ENCODE results near the gene GIMD1. TPM values are rescaled to one million over a fixed set of nuclear protein-coding genes. Genes with fewer than 3 reads are reported as not detected.

The GIMD1 gene
- total RNA-seq, 4 donors from 2014 or later, result not detected

- DNase-seq (ENCODE audit: extremely low spot score), result no peak
- no peaks in the 10 kb centered on the region for H3K27me3 ChIP-seq
- intact Hi-C loops (cut with DNase I), result no loop called here
- peaks cover 0 to 3% (median 0%) of the 10 kb centered on the region in 4 donors for H3K9me3 ChIP-seq
- no peak overlapping the region for H3K4me3 ChIP-seq
- 94% methylated on average over 2 of the region's 2 CpGs for WGBS
- H3K4me1 ChIP-seq, result no peaks in the 10 kb centered on the region
- H3K36me3 ChIP-seq, result peaks cover 20 to 39% (median 28%) of the 10 kb centered on the region in 4 donors
- no peak overlapping the region for H3K27ac ChIP-seq (replicated peaks in 1 of 4)
- TF ChIP-seq POLR2AphosphoS5 (IDR thresholded peaks at IDR 0.05) (no peak), CTCF (IDR thresholded peaks at IDR 0.05) (no peak), EP300 (IDR thresholded peaks at IDR 0.05) (no peak)
These were observed 24.5 kb downstream of the GIMD1 start for GRCh38 chr4:106343865-106344646.

DNA sequence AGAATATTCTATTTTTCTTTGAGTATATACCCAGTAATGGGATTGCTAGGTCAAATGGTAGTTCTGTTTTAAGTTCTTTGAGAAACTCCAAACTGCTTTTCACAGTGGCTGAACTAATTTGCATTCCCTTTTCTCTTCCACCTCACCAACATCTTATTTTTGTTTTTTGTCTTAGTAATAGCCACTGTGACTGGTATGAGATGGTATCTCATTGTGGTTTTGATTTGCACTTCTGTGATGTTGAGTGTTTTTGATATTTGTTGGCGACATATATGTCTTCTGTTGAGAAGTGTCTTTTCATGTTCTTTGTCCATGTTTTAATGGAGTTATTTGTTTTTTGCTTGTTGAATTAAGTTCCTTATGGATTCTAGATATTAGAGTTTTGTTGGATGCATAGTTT, 27.8 kb downstream of the GIMD1 start:
- Histone ChIP-seq H3K9me3 (peaks cover 0 to 3% (median 0%) of the 10 kb centered on the region in 4 donors), H3K36me3 (peaks cover 33 to 48% (median 44%) of the 10 kb centered on the region in 4 donors), H3K27me3 (no peaks in the 10 kb centered on the region), H3K4me3 (no peak overlapping the region), H3K27ac (replicated peaks in 1 of 4) (no peak overlapping the region), H3K4me1 (no peaks in the 10 kb centered on the region)
- intact Hi-C loops (cut with DNase I), result no loop called here
- TF ChIP-seq CTCF (IDR thresholded peaks at IDR 0.05) (no peak), POLR2AphosphoS5 (IDR thresholded peaks at IDR 0.05) (no peak), POLR2A (IDR thresholded peaks at IDR 0.05; ENCODE audit: low read depth) (no peak), EP300 (IDR thresholded peaks at IDR 0.05) (no peak)
- WGBS, result 100% methylated on average over 1 of the region's 1 CpG
- no peak for DNase-seq (ENCODE audit: extremely low spot score)

DNA sequence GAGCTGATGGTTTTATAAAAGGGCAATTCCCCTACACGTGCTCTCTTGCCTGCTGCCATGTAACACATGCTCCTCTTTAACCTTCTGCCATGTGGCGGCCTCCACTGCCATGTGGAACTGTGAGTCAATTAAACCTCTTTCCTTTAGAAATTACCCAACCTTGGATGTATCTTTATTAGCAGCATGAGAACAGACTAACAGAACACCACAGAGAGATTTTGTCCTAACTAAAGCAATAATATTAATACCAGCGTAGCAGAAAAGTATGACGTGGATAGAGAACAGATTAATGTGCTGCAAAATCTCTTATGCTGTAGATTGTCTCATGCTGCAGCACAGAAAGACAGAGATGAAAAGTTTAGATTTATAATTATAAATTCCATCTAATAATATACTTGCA, 29.1 kb downstream of the GIMD1 start:
- no peak overlapping the region for H3K4me3 ChIP-seq
- WGBS, result 80% methylated on average over 4 of the region's 4 CpGs
- H3K9me3 ChIP-seq, result peaks cover 0 to 3% (median 0%) of the 10 kb centered on the region in 4 donors
- TF ChIP-seq POLR2AphosphoS5 (IDR thresholded peaks at IDR 0.05), result no peak
- no peak for TF ChIP-seq EP300 (IDR thresholded peaks at IDR 0.05)
- no peak for TF ChIP-seq CTCF (IDR thresholded peaks at IDR 0.05)
- TF ChIP-seq POLR2A (IDR thresholded peaks at IDR 0.05; ENCODE audit: low read depth), result no peak
- H3K27ac ChIP-seq (replicated peaks in 1 of 4), result no peak overlapping the region
- H3K4me1 ChIP-seq, result no peaks in the 10 kb centered on the region
- H3K27me3 ChIP-seq, result no peaks in the 10 kb centered on the region
- DNase-seq (ENCODE audit: extremely low spot score), result no peak
- intact Hi-C loops (cut with DNase I), result no loop called here
- H3K36me3 ChIP-seq, result peaks cover 36 to 62% (median 53%) of the 10 kb centered on the region in 4 donors

DNA sequence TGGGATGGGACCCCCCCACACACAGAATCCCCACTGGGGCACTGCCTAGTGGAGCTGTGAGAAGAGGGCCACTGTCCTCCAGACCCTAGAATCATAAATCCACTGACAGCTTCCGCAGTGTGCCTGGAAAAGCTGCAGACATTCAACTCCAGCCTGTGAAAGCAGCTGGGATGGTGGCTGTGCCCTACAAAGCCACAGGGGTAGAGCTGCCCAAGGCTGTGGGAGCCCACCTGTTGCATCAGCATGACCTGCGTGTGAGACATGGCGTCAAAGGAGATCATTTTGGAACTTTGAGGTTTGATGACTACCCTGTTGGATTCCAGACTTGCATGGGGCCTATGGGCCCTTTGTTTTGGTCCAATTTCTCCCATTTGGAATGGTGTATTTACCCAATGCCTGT, 29.9 kb downstream of the GIMD1 start:
- no peak overlapping the region for H3K27ac ChIP-seq (replicated peaks in 1 of 4)
- H3K27me3 ChIP-seq, result no peaks in the 10 kb centered on the region
- peaks cover 43 to 69% (median 60%) of the 10 kb centered on the region in 4 donors for H3K36me3 ChIP-seq
- no peak for DNase-seq (ENCODE audit: extremely low spot score)
- TF ChIP-seq POLR2AphosphoS5 (IDR thresholded peaks at IDR 0.05) (no peak), EP300 (IDR thresholded peaks at IDR 0.05) (no peak), CTCF (IDR thresholded peaks at IDR 0.05) (no peak), POLR2A (IDR thresholded peaks at IDR 0.05; ENCODE audit: low read depth) (no peak)
- WGBS, result 94% methylated on average over 3 of the region's 3 CpGs
- intact Hi-C loops (cut with DNase I), result no loop called here
- H3K9me3 ChIP-seq, result peaks cover 0 to 3% (median 0%) of the 10 kb centered on the region in 4 donors
- H3K4me3 ChIP-seq, result no peak overlapping the region
- H3K4me1 ChIP-seq, result no peaks in the 10 kb centered on the region

Measured in esophagus muscularis mucosa (tissue), 4 donors.